Naive B cell (primary cell): ENCODE measurements around the gene MT1HL1. TPM values are rescaled to one million over a fixed set of nuclear protein-coding genes. Genes with fewer than 3 reads are reported as not detected.

ENCODE experiments used
- ATAC-seq, 2 donors: fragments of 150-1000 bp; cut with Tn5 transposase; 2 replicates each; pipeline ENCODE4 v1.10.0; 2021; ENCODE audit warnings: low read depth in 2 of 2, mild to moderate bottlenecking in 2 of 2, moderate library complexity in 2 of 2
- DNase-seq: peaks from one replicate; pipeline ENCODE4 v3.0.0; 2022
- H3K27ac Mint-ChIP-seq, 6 donors: one replicate each; pipeline ENCODE4 v1.8.0; 2020 to 2022; ENCODE audit warnings: mild to moderate bottlenecking in 6 of 6, mixed read lengths in 6 of 6, moderate library complexity in 5 of 6, inconsistent platforms in 2 of 6
- H3K27me3 Mint-ChIP-seq, 3 donors: one replicate each; pipeline ENCODE4 v1.8.0; 2021 to 2022; ENCODE audit warnings: mixed read lengths in 3 of 3, mild to moderate bottlenecking in 1 of 3
- H3K36me3 Mint-ChIP-seq, 2 donors: one replicate each; pipeline ENCODE4 v1.8.0; 2020 to 2022; ENCODE audit warnings: mixed read lengths in 2 of 2, inconsistent platforms in 1 of 2, mild to moderate bottlenecking in 1 of 2
- H3K4me1 Mint-ChIP-seq, 3 donors: one replicate each; pipeline ENCODE4 v1.8.0; 2020 to 2022; ENCODE audit warnings: mixed read lengths in 3 of 3, inconsistent platforms in 1 of 3, mild to moderate bottlenecking in 1 of 3, moderate library complexity in 1 of 3
- H3K4me3 Mint-ChIP-seq, 8 donors: one replicate each; pipeline ENCODE4 v1.8.0; 2020 to 2022; ENCODE audit warnings: mild to moderate bottlenecking in 8 of 8, mixed read lengths in 8 of 8, moderate library complexity in 8 of 8, inconsistent platforms in 2 of 8
- H3K9me3 Mint-ChIP-seq, 7 donors: one replicate each; pipeline ENCODE4 v1.8.0; 2020 to 2022; ENCODE audit warnings: mixed read lengths in 7 of 7, mild to moderate bottlenecking in 5 of 7, inconsistent platforms in 2 of 7, moderate library complexity in 1 of 7
- polyA plus RNA-seq, 6 donors: library from polyadenylated mRNA; unstranded; fragments of 300-500 nt; fragmentation: Illumina TruSeq; gene quantifications; one replicate each; pipeline ENCODE4 v1.2.3, GENCODE V29; 2021; ENCODE audit warnings: low read depth in 6 of 6

MT1HL1 gene
- polyA plus RNA-seq, 6 donors from 2014 or later: not detected

- ATAC-seq: no peak
These were observed 5.4 kb upstream of the MT1HL1 start for GRCh38 chr1:237009611-237010010.

GRCh38 chr1:237007147-237007881, 3.1 kb upstream of the MT1HL1 start:
- Mint-ChIP-seq H3K4me1 (no peaks in the 10 kb centered on the region), H3K27me3 (peaks cover 0 to 4% (median 1%) of the 10 kb centered on the region in 3 donors), H3K27ac (no peak overlapping the region), H3K36me3 (no peaks in the 10 kb centered on the region), H3K4me3 (no peak overlapping the region), H3K9me3 (peaks cover 0 to 8% (median 0%) of the 10 kb centered on the region in 7 donors)
- ATAC-seq: no peak
- no peak for DNase-seq

More at GRCh38 chr1:237009611-237010010, 5.4 kb upstream of the MT1HL1 start:
- peaks cover 0 to 4% (median 0%) of the 10 kb centered on the region in 3 donors for H3K27me3 Mint-ChIP-seq
- DNase-seq: no peak
- no peak overlapping the region for H3K4me3 Mint-ChIP-seq
- no peaks in the 10 kb centered on the region for H3K4me1 Mint-ChIP-seq
- H3K9me3 Mint-ChIP-seq: peaks cover 0 to 5% (median 0%) of the 10 kb centered on the region in 7 donors
- no peak overlapping the region for H3K27ac Mint-ChIP-seq
- H3K36me3 Mint-ChIP-seq: no peaks in the 10 kb centered on the region

- H3K4me3 Mint-ChIP-seq: no peak overlapping the region
- H3K36me3 Mint-ChIP-seq: no peaks in the 10 kb centered on the region
- no peak for ATAC-seq
- H3K4me1 Mint-ChIP-seq: no peaks in the 10 kb centered on the region
- H3K27me3 Mint-ChIP-seq: peaks cover 0 to 6% (median 4%) of the 10 kb centered on the region in 3 donors
- H3K27ac Mint-ChIP-seq: no peak overlapping the region
- DNase-seq: no peak
- H3K9me3 Mint-ChIP-seq: peaks cover 0 to 12% (median 0%) of the 10 kb centered on the region in 7 donors
These were observed 1.4 kb upstream of the MT1HL1 start for GRCh38 chr1:237005674-237006073.

- Mint-ChIP-seq H3K27ac (no peak overlapping the region), H3K9me3 (peaks cover 0 to 11% (median 0%) of the 10 kb centered on the region in 7 donors), H3K4me3 (no peak overlapping the region), H3K36me3 (no peaks in the 10 kb centered on the region), H3K27me3 (peaks cover 0 to 6% (median 4%) of the 10 kb centered on the region in 3 donors), H3K4me1 (no peaks in the 10 kb centered on the region)
- ATAC-seq (no peak), DNase-seq (no peak)
These were observed 725 bp downstream of the MT1HL1 start for GRCh38 chr1:237003516-237003915.

- no peak for ATAC-seq
- peaks cover 0 to 6% (median 0%) of the 10 kb centered on the region in 3 donors for H3K27me3 Mint-ChIP-seq
These were observed 4.0 kb downstream of the MT1HL1 start for GRCh38 chr1:237000191-237000590.

GRCh38 chr1:236998546-236998945, 5.7 kb downstream of the MT1HL1 start:
- Mint-ChIP-seq H3K36me3 (no peaks in the 10 kb centered on the region), H3K27ac (no peak overlapping the region), H3K27me3 (peaks cover 0 to 6% (median 0%) of the 10 kb centered on the region in 3 donors), H3K4me3 (no peak overlapping the region), H3K4me1 (no peaks in the 10 kb centered on the region), H3K9me3 (peaks cover 0 to 9% (median 0%) of the 10 kb centered on the region in 7 donors)
- DNase-seq (no peak), ATAC-seq (no peak)

More at GRCh38 chr1:237000191-237000590, 4.0 kb downstream of the MT1HL1 start:
- Mint-ChIP-seq H3K27ac (no peak overlapping the region), H3K4me3 (no peak overlapping the region), H3K4me1 (no peaks in the 10 kb centered on the region), H3K9me3 (peaks cover 0 to 7% (median 1%) of the 10 kb centered on the region in 7 donors), H3K36me3 (no peaks in the 10 kb centered on the region)
- no peak for DNase-seq

GRCh38 chr1:236997882-236998281, 6.4 kb downstream of the MT1HL1 start:
- H3K27ac Mint-ChIP-seq: no peak overlapping the region
- no peak overlapping the region for H3K4me3 Mint-ChIP-seq
- H3K27me3 Mint-ChIP-seq: peaks cover 0 to 6% (median 0%) of the 10 kb centered on the region in 3 donors
- H3K36me3 Mint-ChIP-seq: no peaks in the 10 kb centered on the region
- ATAC-seq (no peak), DNase-seq (no peak)
- H3K9me3 Mint-ChIP-seq: peaks cover 0 to 9% (median 0%) of the 10 kb centered on the region in 7 donors
- H3K4me1 Mint-ChIP-seq: no peaks in the 10 kb centered on the region

- Mint-ChIP-seq H3K4me1 (no peaks in the 10 kb centered on the region), H3K36me3 (no peaks in the 10 kb centered on the region), H3K9me3 (peaks cover 0 to 9% (median under 1%) of the 10 kb centered on the region in 7 donors), H3K27me3 (peaks cover 0 to 5% (median 0%) of the 10 kb centered on the region in 3 donors), H3K4me3 (no peak overlapping the region), H3K27ac (no peak overlapping the region)
- no peak for ATAC-seq
- DNase-seq: no peak
These were observed 6.9 kb downstream of the MT1HL1 start for GRCh38 chr1:236997361-236997760.

- Mint-ChIP-seq H3K27me3 (peaks cover 0 to 5% (median 0%) of the 10 kb centered on the region in 3 donors), H3K4me1 (no peaks in the 10 kb centered on the region), H3K9me3 (peaks cover 2 to 17% (median 8%) of the 10 kb centered on the region in 7 donors), H3K4me3 (no peak overlapping the region), H3K36me3 (no peaks in the 10 kb centered on the region), H3K27ac (no peak overlapping the region)
- DNase-seq: no peak
- no peak for ATAC-seq
These were observed 9.8 kb downstream of the MT1HL1 start for GRCh38 chr1:236994450-236994849.

- no peak for ATAC-seq
- H3K27ac Mint-ChIP-seq: no peak overlapping the region
- H3K4me3 Mint-ChIP-seq: no peak overlapping the region
- DNase-seq: no peak
- peaks cover 0 to 5% (median 0%) of the 10 kb centered on the region in 3 donors for H3K27me3 Mint-ChIP-seq
- peaks cover 4 to 32% (median 12%) of the 10 kb centered on the region in 7 donors for H3K9me3 Mint-ChIP-seq
- H3K4me1 Mint-ChIP-seq: no peaks in the 10 kb centered on the region
- no peaks in the 10 kb centered on the region for H3K36me3 Mint-ChIP-seq
These were observed 11.8 kb downstream of the MT1HL1 start for GRCh38 chr1:236992449-236992848.

- ATAC-seq (no peak), DNase-seq (no peak)
- H3K4me1 Mint-ChIP-seq: no peaks in the 10 kb centered on the region
- peaks cover 0 to 5% (median 0%) of the 10 kb centered on the region in 3 donors for H3K27me3 Mint-ChIP-seq
- H3K9me3 Mint-ChIP-seq: peaks cover 8 to 43% (median 13%) of the 10 kb centered on the region in 7 donors
- no peaks in the 10 kb centered on the region for H3K36me3 Mint-ChIP-seq
- no peak overlapping the region for H3K4me3 Mint-ChIP-seq
- no peak overlapping the region for H3K27ac Mint-ChIP-seq
These were observed 14.2 kb downstream of the MT1HL1 start for GRCh38 chr1:236990052-236990445.

- peaks cover 0 to 5% (median 0%) of the 10 kb centered on the region in 3 donors for H3K27me3 Mint-ChIP-seq
- ATAC-seq (no peak), DNase-seq (no peak)
- peaks cover 8 to 43% (median 13%) of the 10 kb centered on the region in 7 donors for H3K9me3 Mint-ChIP-seq
- H3K36me3 Mint-ChIP-seq: no peaks in the 10 kb centered on the region
- no peak overlapping the region for H3K4me3 Mint-ChIP-seq
- H3K27ac Mint-ChIP-seq: peak overlapping the region in 1 of 6 donors; percentile 35
- H3K4me1 Mint-ChIP-seq: no peaks in the 10 kb centered on the region
These were observed 14.8 kb downstream of the MT1HL1 start for GRCh38 chr1:236989290-236990051.

GRCh38 chr1:236983818-236984217, 20.4 kb downstream of the MT1HL1 start:
- H3K9me3 Mint-ChIP-seq: peaks cover 0 to 22% (median 6%) of the 10 kb centered on the region in 7 donors
- peaks cover 0 to 4% (median 0%) of the 10 kb centered on the region in 3 donors for H3K27me3 Mint-ChIP-seq
- H3K4me3 Mint-ChIP-seq: no peak overlapping the region
- H3K4me1 Mint-ChIP-seq: no peaks in the 10 kb centered on the region
- ATAC-seq (no peak), DNase-seq (no peak)
- H3K36me3 Mint-ChIP-seq: no peaks in the 10 kb centered on the region
- H3K27ac Mint-ChIP-seq: no peak overlapping the region
